ENCODE measurements around the gene TUBGCP2.
A peak's percentile ranks its signal among the peaks of the same experiment; 100 is the strongest.

TUBGCP2 gene

GRCh38 chr10:133262696-133263095 lies 46.0 kb downstream of the TUBGCP2 start:
- no peak overlapping the region for H3K4me3 ChIP-seq (ENCODE audit: low read depth, low read length)
- DNase-seq (ENCODE audit: low read depth) = no peak
- TF ChIP-seq CTCF (IDR thresholded peaks at IDR 0.05; ENCODE audit: insufficient read depth, low read depth, low read length, missing control alignments) = no peak

GRCh38 chr10:133261726-133262325 lies 46.8 kb downstream of the TUBGCP2 start:
- peak overlapping the region; percentile 78 for H3K4me3 ChIP-seq (ENCODE audit: low read depth, low read length)
- no peak for TF ChIP-seq CTCF (IDR thresholded peaks at IDR 0.05; ENCODE audit: insufficient read depth, low read depth, low read length, missing control alignments)
- DNase-seq (ENCODE audit: low read depth) = peak; percentile 89

- H3K4me3 ChIP-seq (ENCODE audit: low read depth, low read length) = peak overlapping the region; percentile 78
- peak; percentile 68 for DNase-seq (ENCODE audit: low read depth)
- TF ChIP-seq CTCF (IDR thresholded peaks at IDR 0.05; ENCODE audit: insufficient read depth, low read depth, low read length, missing control alignments) = no peak
These were observed 47.6 kb downstream of the TUBGCP2 start for GRCh38 chr10:133260895-133261725.

- no peak for DNase-seq (ENCODE audit: low read depth)
- no peak overlapping the region for H3K4me3 ChIP-seq (ENCODE audit: low read depth, low read length)
- no peak for TF ChIP-seq CTCF (IDR thresholded peaks at IDR 0.05; ENCODE audit: insufficient read depth, low read depth, low read length, missing control alignments)
These were observed 49.1 kb downstream of the TUBGCP2 start for GRCh38 chr10:133259602-133259989.

GRCh38 chr10:133258818-133259601 lies 49.7 kb downstream of the TUBGCP2 start:
- DNase-seq (ENCODE audit: low read depth) = no peak
- no peak for TF ChIP-seq CTCF (IDR thresholded peaks at IDR 0.05; ENCODE audit: insufficient read depth, low read depth, low read length, missing control alignments)
- H3K4me3 ChIP-seq (ENCODE audit: low read depth, low read length) = no peak overlapping the region

GRCh38 chr10:133258066-133258817 lies 50.4 kb downstream of the TUBGCP2 start:
- H3K4me3 ChIP-seq (ENCODE audit: low read depth, low read length) = no peak overlapping the region
- no peak for TF ChIP-seq CTCF (IDR thresholded peaks at IDR 0.05; ENCODE audit: insufficient read depth, low read depth, low read length, missing control alignments)
- DNase-seq (ENCODE audit: low read depth) = peak; percentile 36
